Kidney (tissue), 14 donors: ENCODE data around the gene FBN2. TPM values are rescaled to one million over a fixed set of nuclear protein-coding genes. Genes with fewer than 3 reads are reported as not detected.

Experiments
- DNase-seq, 5 donors: peaks; one replicate each; pipeline ENCODE4 v3.0.0-alpha.2; 2013 to 2020
- FAIRE-seq: peaks from 2 replicates; lab custom pipeline; 2012; peaks lifted over from hg19 to GRCh38; lab: Jason Lieb, UNC
- H3K27ac ChIP-seq, 2 donors: one replicate each; pipeline ENCODE4 v1.7.0; 2013; ENCODE audit warnings: low read depth in 2 of 2, low read length in 2 of 2, inconsistent platforms in 1 of 2
- H3K27me3 ChIP-seq: one replicate; pipeline ENCODE4 v1.7.1; 2013; ENCODE audit warnings: low read length, inconsistent platforms; ENCODE audit not compliant: control insufficient read depth, insufficient read depth
- H3K36me3 ChIP-seq, 3 donors: one replicate each; pipeline versions ENCODE4 v1.7.0 to v1.7.1; 2013; ENCODE audit warnings: low read length in 3 of 3, control low read depth in 1 of 3, inconsistent platforms in 1 of 3; ENCODE audit not compliant: insufficient read depth in 3 of 3, control insufficient read depth in 2 of 3
- H3K4me1 ChIP-seq, 3 donors: one replicate each; pipeline versions ENCODE4 v1.7.0 to v1.7.1; 2013; ENCODE audit warnings: low read length in 3 of 3, inconsistent platforms in 1 of 3, low read depth in 1 of 3; ENCODE audit not compliant: control insufficient read depth in 2 of 3, insufficient read depth in 2 of 3
- H3K4me3 ChIP-seq, 3 donors: one replicate each; pipeline versions ENCODE4 v1.7.0 to v1.8.1; 2013; ENCODE audit warnings: low read length in 3 of 3, control low read depth in 1 of 3, inconsistent platforms in 1 of 3
- H3K9ac ChIP-seq, 3 donors: one replicate each; pipeline versions ENCODE4 v1.7.0 to v1.7.1; 2013; ENCODE audit warnings: low read length in 3 of 3, control low read depth in 1 of 3, inconsistent platforms in 1 of 3
- H3K9me3 ChIP-seq, 3 donors: one replicate each; pipeline versions ENCODE4 v1.7.0 to v1.7.1; 2013; ENCODE audit warnings: low read length in 3 of 3, control low read depth in 1 of 3, inconsistent platforms in 1 of 3; ENCODE audit not compliant: control insufficient read depth in 2 of 3, insufficient read depth in 1 of 3
- CTCF ChIP-seq: IDR thresholded peaks from 3 replicates; pipeline ENCODE4 v1.5.1; 2012; ENCODE audit warnings: mild to moderate bottlenecking, moderate library complexity, borderline replicate concordance; ENCODE audit not compliant: insufficient read depth; ENCODE audit errors: extremely low read depth
- intact Hi-C: fragments of 100-400 bp; cut with DNase I; formaldehyde crosslinking; loops from one replicate; pipeline ENCODE4 v1.11.1; 2022
- polyA plus RNA-seq: library from polyadenylated mRNA; stranded (reverse); fragments of 350-450 nt; fragmentation: Illumina TruSeq; extraction: RNeasy Lipid Tissue Mini Kit (QIAGEN cat#74804); gene quantifications from one replicate; pipeline ENCODE4 v1.2.3, GENCODE V29; 2014; ENCODE audit warnings: low read depth, low replicate concordance; ENCODE audit not compliant: insufficient read depth
- total RNA-seq: library from RNA; stranded (reverse); fragmentation: NEBNext Ultra II Directional; extraction: Animal tissue kit (Norgen Biotek cat#: 25700); gene quantifications from one replicate; pipeline ENCODE4 v1.2.1, GENCODE V29; 2021
- donor health status: control.
- donor health status: control.
- donor health status: control.
- donor health status: control.
- donor health status: control.
- donor health status: DM: yes; HTN: yes; CAD: no.
- donor health status: Normal renal cell carcinoma (clear cell type).

Gene FBN2
- total and polyA plus RNA-seq, 2 donors from 2014 or later = 0.11 to 1.0 TPM

- TF ChIP-seq CTCF = no peak
- H3K4me1 ChIP-seq = peaks cover 0 to 7% (median 0%) of the 10 kb centered on the region in 3 donors
- no peak overlapping the region for H3K9ac ChIP-seq
- no peak overlapping the region for H3K27ac ChIP-seq
- no peak for DNase-seq
- H3K36me3 ChIP-seq = no peaks in the 10 kb centered on the region
- intact Hi-C loops = no loop called here
- H3K9me3 ChIP-seq = no peaks in the 10 kb centered on the region
- FAIRE-seq = no peak
- H3K27me3 ChIP-seq = no peaks in the 10 kb centered on the region
- no peak overlapping the region for H3K4me3 ChIP-seq
Observed at GRCh38 chr5:128355961-128356360, 182.1 kb downstream of the FBN2 start.

- FAIRE-seq (no peak), DNase-seq (peak in 3 of 5 donors; percentile 33 to 79 (median 64))
- intact Hi-C loops = no loop called here
- Histone ChIP-seq H3K9ac (no peak overlapping the region), H3K27me3 (no peaks in the 10 kb centered on the region), H3K9me3 (no peaks in the 10 kb centered on the region), H3K4me1 (peaks cover 0 to 4% (median 0%) of the 10 kb centered on the region in 3 donors), H3K4me3 (no peak overlapping the region), H3K27ac (no peak overlapping the region), H3K36me3 (no peaks in the 10 kb centered on the region)
- TF ChIP-seq CTCF = no peak
Observed at GRCh38 chr5:128353441-128354107, 184.5 kb downstream of the FBN2 start.

GRCh38 chr5:128350705-128351104 lies 187.3 kb downstream of the FBN2 start:
- peaks cover 0 to 4% (median 0%) of the 10 kb centered on the region in 3 donors for H3K4me1 ChIP-seq
- no peak overlapping the region for H3K27ac ChIP-seq
- intact Hi-C loops = no loop called here
- H3K4me3 ChIP-seq = no peak overlapping the region
- no peaks in the 10 kb centered on the region for H3K36me3 ChIP-seq
- DNase-seq = no peak
- no peak for TF ChIP-seq CTCF
- no peak for FAIRE-seq
- H3K9me3 ChIP-seq = no peaks in the 10 kb centered on the region
- no peak overlapping the region for H3K9ac ChIP-seq
- H3K27me3 ChIP-seq = no peaks in the 10 kb centered on the region
